22Rv1 (cell line): Measurements from ENCODE around the gene SLC35B2.

Experiments
- ZFX ChIP-seq: fragments of 450-650 bp; IDR thresholded peaks from 2 replicates; pipeline ENCODE4 v1.6.1; 2017; ENCODE audit warnings: antibody characterized with exemption, borderline replicate concordance
- TF ChIP-seq, protein P1 (sequence below): fragments of 450-650 bp; IDR thresholded peaks from 2 replicates; pipeline ENCODE4 v1.5.1; 2017; ENCODE audit warnings: mild to moderate bottlenecking

DNA sequence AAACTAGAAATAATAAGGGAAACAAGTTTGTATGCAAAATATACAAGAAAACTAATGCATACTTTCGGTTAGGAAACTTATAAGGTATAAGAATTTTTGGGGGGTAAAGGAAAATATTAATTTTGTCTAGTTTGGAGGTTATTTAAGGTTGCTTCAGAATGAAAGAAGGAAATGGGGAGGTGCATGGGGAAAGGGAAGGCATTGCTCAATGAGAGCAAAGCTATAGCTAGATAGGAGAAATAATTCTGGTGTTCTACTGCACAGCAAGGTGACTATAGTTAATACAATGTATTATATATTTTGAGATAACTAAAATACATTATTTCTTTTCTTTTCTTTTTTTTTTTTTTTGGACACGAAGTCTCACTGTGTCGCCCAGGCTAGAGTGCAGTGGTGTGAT is 46.0 kb downstream of the SLC35B2 start:
- TF ChIP-seq, protein P1, sequence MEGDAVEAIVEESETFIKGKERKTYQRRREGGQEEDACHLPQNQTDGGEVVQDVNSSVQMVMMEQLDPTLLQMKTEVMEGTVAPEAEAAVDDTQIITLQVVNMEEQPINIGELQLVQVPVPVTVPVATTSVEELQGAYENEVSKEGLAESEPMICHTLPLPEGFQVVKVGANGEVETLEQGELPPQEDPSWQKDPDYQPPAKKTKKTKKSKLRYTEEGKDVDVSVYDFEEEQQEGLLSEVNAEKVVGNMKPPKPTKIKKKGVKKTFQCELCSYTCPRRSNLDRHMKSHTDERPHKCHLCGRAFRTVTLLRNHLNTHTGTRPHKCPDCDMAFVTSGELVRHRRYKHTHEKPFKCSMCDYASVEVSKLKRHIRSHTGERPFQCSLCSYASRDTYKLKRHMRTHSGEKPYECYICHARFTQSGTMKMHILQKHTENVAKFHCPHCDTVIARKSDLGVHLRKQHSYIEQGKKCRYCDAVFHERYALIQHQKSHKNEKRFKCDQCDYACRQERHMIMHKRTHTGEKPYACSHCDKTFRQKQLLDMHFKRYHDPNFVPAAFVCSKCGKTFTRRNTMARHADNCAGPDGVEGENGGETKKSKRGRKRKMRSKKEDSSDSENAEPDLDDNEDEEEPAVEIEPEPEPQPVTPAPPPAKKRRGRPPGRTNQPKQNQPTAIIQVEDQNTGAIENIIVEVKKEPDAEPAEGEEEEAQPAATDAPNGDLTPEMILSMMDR = no peak
- no peak for TF ChIP-seq ZFX
